Endodermal cell (in vitro differentiated cells): ENCODE results near the gene SNORC. TPM values are rescaled to one million over a fixed set of nuclear protein-coding genes. Genes with fewer than 3 reads are reported as not detected.
A peak's percentile ranks its signal among the peaks of the same experiment; 100 is the strongest.

ENCODE experiments used
- DNase-seq: peaks from one replicate; pipeline ENCODE4 v3.0.0-alpha.2; 2017
- H3K27ac ChIP-seq: 2 replicates; pipeline ENCODE4 v1.5.1; 2013; ENCODE audit warnings: mild to moderate bottlenecking, low read depth, low read length, moderate library complexity
- H3K27me3 ChIP-seq: 2 replicates; pipeline ENCODE4 v1.6.1; 2013; ENCODE audit warnings: mild to moderate bottlenecking, low read length, moderate library complexity; ENCODE audit not compliant: insufficient read depth, control insufficient read depth, poor library complexity, severe bottlenecking
- H3K36me3 ChIP-seq: 2 replicates; pipeline ENCODE4 v1.7.0; 2013; ENCODE audit warnings: mild to moderate bottlenecking, low read length, moderate library complexity; ENCODE audit not compliant: control insufficient read depth, insufficient read depth
- H3K4me1 ChIP-seq: one replicate; pipeline ENCODE4 v1.7.0; 2013; ENCODE audit warnings: low read length; ENCODE audit not compliant: control insufficient read depth, insufficient read depth
- H3K4me3 ChIP-seq: 2 replicates; pipeline ENCODE4 v1.5.1; 2013; ENCODE audit warnings: mild to moderate bottlenecking, low read length, moderate library complexity
- H3K9ac ChIP-seq: 2 replicates; pipeline ENCODE4 v1.6.1; 2013; ENCODE audit warnings: mild to moderate bottlenecking, low read length, moderate library complexity; ENCODE audit not compliant: poor library complexity, severe bottlenecking; ENCODE audit errors: extremely low read depth
- H3K9me3 ChIP-seq: 2 replicates; pipeline ENCODE4 v1.6.1; 2013; ENCODE audit warnings: mild to moderate bottlenecking, low read length, moderate library complexity; ENCODE audit not compliant: control insufficient read depth
- H3K27ac Mint-ChIP-seq: 2 replicates; pipeline ENCODE4 v1.8.0; 2020; ENCODE audit warnings: mixed read lengths
- H3K27me3 Mint-ChIP-seq: 2 replicates; pipeline ENCODE4 v1.8.0; 2021; ENCODE audit warnings: mild to moderate bottlenecking, mixed read lengths; ENCODE audit not compliant: insufficient read depth
- H3K36me3 Mint-ChIP-seq: 2 replicates; pipeline ENCODE4 v1.8.0; 2020; ENCODE audit warnings: low read depth, mixed read lengths
- H3K4me1 Mint-ChIP-seq: 2 replicates; pipeline ENCODE4 v1.8.0; 2020; ENCODE audit warnings: mixed read lengths
- H3K4me3 Mint-ChIP-seq: 2 replicates; pipeline ENCODE4 v1.8.0; 2020; ENCODE audit warnings: mild to moderate bottlenecking, moderate library complexity, mixed read lengths
- H3K9me3 Mint-ChIP-seq: 2 replicates; pipeline ENCODE4 v1.8.0; 2020; ENCODE audit warnings: mild to moderate bottlenecking, mixed read lengths
- CTCF ChIP-seq: fragments of 200-600 bp; sonication (generic); conservative IDR thresholded peaks from 2 replicates; pipeline ENCODE4 v1.5.0; 2021; ENCODE audit warnings: antibody characterized with exemption, mild to moderate bottlenecking
- WGBS, 2 experiments: methylation state at CpG; one replicate each; pipeline versions ENCODE4 v1.1.5 to v1.1.7; 2013; ENCODE audit warnings: missing lambda C conversion rate in 2 of 2, mixed read lengths in 1 of 2; ENCODE audit not compliant: insufficient coverage in 1 of 2, insufficient read length in 1 of 2; 5-methylcytosine and 5-hydroxymethylcytosine counted together
- total RNA-seq, 2 donors: library from RNA; stranded (reverse); fragmentation: NEBNext Ultra II Directional in 1 of 2; extraction: Animal tissue kit (Norgen Biotek cat#: 25700) in 1 of 2; gene quantifications; 2 replicates in 1 of 2; 3 replicates in 1 of 2; pipeline ENCODE4 v1.2.1, GENCODE V29; 2021

Gene SNORC
- total RNA-seq, 2 donors from 2014 or later, result 3.6 to 5.0 TPM

- Mint-ChIP-seq H3K36me3 (no peaks in the 10 kb centered on the region), H3K27me3 (no peaks in the 10 kb centered on the region), H3K9me3 (no peaks in the 10 kb centered on the region), H3K4me3 (no peak overlapping the region), H3K27ac (no peak overlapping the region), H3K4me1 (peaks cover 11% of the 10 kb centered on the region)
- no peaks in the 10 kb centered on the region for H3K36me3 ChIP-seq
- TF ChIP-seq CTCF, result no peak
- no peak overlapping the region for H3K4me3 ChIP-seq
- WGBS, 2 experiments, result 90 to 95% methylated on average over 5 to 8 of the region's 9 CpGs
- H3K9ac ChIP-seq, result no peak overlapping the region
- H3K9me3 ChIP-seq, result no peaks in the 10 kb centered on the region
- H3K27me3 ChIP-seq, result no peaks in the 10 kb centered on the region
- H3K4me1 ChIP-seq, result no peaks in the 10 kb centered on the region
- peak; percentile 35 for DNase-seq
- H3K27ac ChIP-seq, result no peak overlapping the region
Measured at GRCh38 chr2:232894251-232894650, 24.2 kb downstream of the SNORC start.

- 91 to 95% methylated on average over 17 to 19 of the region's 19 CpGs for WGBS, 2 experiments
- H3K9me3 Mint-ChIP-seq, result no peaks in the 10 kb centered on the region
- H3K36me3 Mint-ChIP-seq, result no peaks in the 10 kb centered on the region
- TF ChIP-seq CTCF, result no peak
- Histone ChIP-seq H3K36me3 (no peaks in the 10 kb centered on the region), H3K27me3 (no peaks in the 10 kb centered on the region), H3K9ac (no peak overlapping the region), H3K4me1 (no peaks in the 10 kb centered on the region), H3K4me3 (no peak overlapping the region), H3K27ac (no peak overlapping the region), H3K9me3 (no peaks in the 10 kb centered on the region)
- H3K4me3 Mint-ChIP-seq, result no peak overlapping the region
- peaks cover 11% of the 10 kb centered on the region for H3K4me1 Mint-ChIP-seq
- DNase-seq, result peak; percentile 33
- no peaks in the 10 kb centered on the region for H3K27me3 Mint-ChIP-seq
- no peak overlapping the region for H3K27ac Mint-ChIP-seq
Measured at GRCh38 chr2:232894746-232895145, 24.7 kb downstream of the SNORC start.

- Mint-ChIP-seq H3K36me3 (no peaks in the 10 kb centered on the region), H3K4me1 (peaks cover 4% of the 10 kb centered on the region)
- no peaks in the 10 kb centered on the region for H3K4me1 ChIP-seq
Measured at GRCh38 chr2:232896111-232896510, 26.0 kb downstream of the SNORC start.

More at GRCh38 chr2:232896111-232896510, 26.0 kb downstream of the SNORC start:
- Histone ChIP-seq H3K9me3 (no peaks in the 10 kb centered on the region), H3K36me3 (no peaks in the 10 kb centered on the region), H3K9ac (no peak overlapping the region), H3K4me3 (no peak overlapping the region), H3K27me3 (peaks cover 7% of the 10 kb centered on the region), H3K27ac (no peak overlapping the region)
- no peak for TF ChIP-seq CTCF
- H3K27ac Mint-ChIP-seq, result no peak overlapping the region
- H3K4me3 Mint-ChIP-seq, result no peak overlapping the region
- H3K27me3 Mint-ChIP-seq, result no peaks in the 10 kb centered on the region
- DNase-seq, result peak; percentile 20
- H3K9me3 Mint-ChIP-seq, result no peaks in the 10 kb centered on the region
